Gastrocnemius medialis (tissue), 4 donors: Measurements from ENCODE around the gene CIBAR2. TPM values are rescaled to one million over a fixed set of nuclear protein-coding genes. Genes with fewer than 3 reads are reported as not detected.
A peak's percentile ranks its signal among the peaks of the same experiment; 100 is the strongest.

Experiments
- ATAC-seq, 2 donors: fragments of 150-250 bp; one replicate each; pipeline ENCODE4 v1.9.1; 2016
- DNase-seq, 2 donors: peaks; one replicate each; pipeline ENCODE4 v3.0.0-alpha.2; 2019
- H3K27ac ChIP-seq, 4 donors: fragments of 200-600 bp; sonication (generic); 1 replicate in 1 of 4; 2 replicates in 3 of 4; pipeline ENCODE4 v1.5.1; 2016 to 2018; ENCODE audit warnings: mild to moderate bottlenecking in 2 of 4, moderate library complexity in 1 of 4
- H3K27me3 ChIP-seq, 3 donors: fragments of 200-600 bp; sonication (generic) in 2 of 3; 1 replicate in 1 of 3; 2 replicates in 2 of 3; pipeline versions ENCODE4 v1.5.1 to v1.6.0; 2016 to 2019; ENCODE audit warnings: mild to moderate bottlenecking in 1 of 3, moderate library complexity in 1 of 3
- H3K36me3 ChIP-seq, 2 donors: fragments of 200-600 bp; sonication (generic) in 1 of 2; one replicate each; pipeline ENCODE4 v1.5.1; 2017 to 2018
- H3K4me1 ChIP-seq, 2 donors: fragments of 200-600 bp; sonication (generic) in 1 of 2; one replicate each; pipeline ENCODE4 v1.5.1; 2016 to 2017; ENCODE audit warnings: mild to moderate bottlenecking in 2 of 2
- H3K4me3 ChIP-seq, 4 donors: fragments of 200-600 bp; sonication (generic) in 3 of 4; 1 replicate in 1 of 4; 2 replicates in 3 of 4; pipeline ENCODE4 v1.5.1; 2016 to 2019; ENCODE audit warnings: mild to moderate bottlenecking in 2 of 4
- H3K9me3 ChIP-seq, 3 donors: fragments of 200-600 bp; sonication (generic) in 2 of 3; 1 replicate in 1 of 3; 2 replicates in 2 of 3; pipeline ENCODE4 v1.5.1; 2016 to 2019
- CTCF ChIP-seq, 5 experiments: fragments of 450-650 bp in 3 of 5; fragments of 200-600 bp in 2 of 5; sonication (generic) in 2 of 5; IDR thresholded peaks in 4 of 5; conservative IDR thresholded peaks in 1 of 5; 1 replicate in 4 of 5; 2 replicates in 1 of 5; pipeline ENCODE4 v1.5.1; 2016 to 2019; ENCODE audit warnings: antibody characterized with exemption in 5 of 5, mild to moderate bottlenecking in 3 of 5, moderate library complexity in 3 of 5
- POLR2A ChIP-seq, 2 donors: fragments of 450-650 bp; IDR thresholded peaks; one replicate each; pipeline ENCODE4 v1.6.1; 2017; ENCODE audit warnings: antibody characterized with exemption in 2 of 2, mild to moderate bottlenecking in 2 of 2, moderate library complexity in 2 of 2
- in situ Hi-C, 4 donors: fragments of 200-750 bp; cut with MboI; loops; one replicate each; pipeline versions ENCODE4 v1.15.0 to v1.8.0; 2017; ENCODE audit warnings: low sequenced_read_pairs in 4 of 4
- intact Hi-C: fragments of 100-400 bp; cut with DNase I; formaldehyde crosslinking; loops from one replicate; pipeline ENCODE4 v1.15.1; 2023; ENCODE audit warnings: low total_unique reads
- total RNA-seq, 4 donors: library from RNA; depleted of rRNA; stranded (reverse); fragments of >200 nt; gene quantifications; one replicate each; pipeline versions ENCODE4 v1.1.0 to v1.2.3, GENCODE V29; 2016

The CIBAR2 gene
- total RNA-seq, 4 donors from 2014 or later = not detected

- Histone ChIP-seq H3K9me3 (no peaks in the 10 kb centered on the region), H3K27ac (peak overlapping the region; percentile 88 to 99 (median 94)), H3K27me3 (no peaks in the 10 kb centered on the region), H3K36me3 (no peaks in the 10 kb centered on the region), H3K4me3 (no peak overlapping the region), H3K4me1 (peaks cover 60 to 67% of the 10 kb centered on the region in 2 donors)
- DNase-seq (peak; percentile 83 to 95), ATAC-seq (peak; percentile 37 to 57)
- intact Hi-C loops (loop anchor here (1.0 kb wide), 1 partner anchor 10 kb away; no protein-coding TSS in a partner anchor), in situ Hi-C loops (no loop called here)
- no peak for TF ChIP-seq CTCF (IDR thresholded peaks at IDR 0.05 in 4 of 5, conservative IDR thresholded peaks at IDR 0.05 in 1 of 5)
- peak; percentile 44 to 45 for TF ChIP-seq POLR2A (IDR thresholded peaks at IDR 0.05)
These were observed 40.2 kb upstream of the CIBAR2 start for GRCh38 chr16:85152414-85153030.

GRCh38 chr16:85151603-85152413 is 39.5 kb upstream of the CIBAR2 start:
- Histone ChIP-seq H3K27me3 (no peaks in the 10 kb centered on the region), H3K36me3 (no peaks in the 10 kb centered on the region), H3K9me3 (no peaks in the 10 kb centered on the region), H3K4me1 (peaks cover 67 to 74% of the 10 kb centered on the region in 2 donors), H3K27ac (peak overlapping the region; percentile 88 to 99 (median 94)), H3K4me3 (no peak overlapping the region)
- TF ChIP-seq POLR2A (IDR thresholded peaks at IDR 0.05) (peak; percentile 49 to 54), CTCF (IDR thresholded peaks at IDR 0.05 in 4 of 5, conservative IDR thresholded peaks at IDR 0.05 in 1 of 5) (no peak)
- intact Hi-C loops = loop anchor here (1.0 kb wide), 1 partner anchor 10 kb away; no protein-coding TSS in a partner anchor
- DNase-seq (peak; percentile 58 to 86), ATAC-seq (peak; percentile 0 to 16)
- in situ Hi-C loops = no loop called here

DNA sequence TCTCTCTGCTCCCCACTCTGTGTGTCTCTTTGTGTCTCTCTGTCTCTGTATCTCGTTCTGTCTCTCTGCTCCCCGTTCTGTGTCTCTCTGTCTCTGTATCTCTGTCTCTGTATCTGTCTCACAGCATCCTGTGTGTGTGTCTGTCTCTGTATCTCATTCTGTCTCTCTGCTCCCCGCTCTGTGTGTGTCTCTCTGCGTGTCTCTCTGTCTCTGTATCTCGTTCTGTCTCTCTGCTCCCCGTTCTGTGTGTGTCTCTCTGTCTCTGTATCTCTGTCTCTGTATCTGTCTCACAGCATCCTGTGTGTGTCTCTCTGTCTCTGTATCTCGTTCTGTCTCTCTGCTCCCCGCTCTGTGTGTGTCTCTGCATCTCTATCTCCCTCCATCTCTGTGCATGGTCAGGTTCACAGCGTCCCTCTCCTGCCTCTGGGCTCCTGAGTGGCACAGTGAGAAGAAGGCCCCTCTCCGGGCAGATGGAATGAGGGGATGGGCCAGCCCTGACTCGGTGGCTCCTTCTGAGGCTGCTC is 38.9 kb upstream of the CIBAR2 start:
- Histone ChIP-seq H3K27me3 (no peaks in the 10 kb centered on the region), H3K9me3 (no peaks in the 10 kb centered on the region), H3K4me3 (no peak overlapping the region), H3K36me3 (no peaks in the 10 kb centered on the region), H3K4me1 (peaks cover 73 to 76% of the 10 kb centered on the region in 2 donors), H3K27ac (peak overlapping the region; percentile 88 to 99 (median 94))
- TF ChIP-seq CTCF (IDR thresholded peaks at IDR 0.05 in 4 of 5, conservative IDR thresholded peaks at IDR 0.05 in 1 of 5) (no peak), POLR2A (IDR thresholded peaks at IDR 0.05) (no peak)
- intact Hi-C loops = no loop called here
- DNase-seq (no peak), ATAC-seq (no peak)
- in situ Hi-C loops = no loop called here

- H3K36me3 ChIP-seq = no peaks in the 10 kb centered on the region
- no peak for ATAC-seq
These were observed 38.2 kb upstream of the CIBAR2 start for GRCh38 chr16:85150331-85150940.

More at GRCh38 chr16:85150331-85150940, 38.2 kb upstream of the CIBAR2 start:
- Histone ChIP-seq H3K4me3 (no peak overlapping the region), H3K27ac (peak overlapping the region; percentile 88 to 99 (median 94)), H3K27me3 (no peaks in the 10 kb centered on the region), H3K4me1 (peaks cover 78 to 82% of the 10 kb centered on the region in 2 donors), H3K9me3 (no peaks in the 10 kb centered on the region)
- intact Hi-C loops = no loop called here
- TF ChIP-seq POLR2A (IDR thresholded peaks at IDR 0.05) (no peak), CTCF (IDR thresholded peaks at IDR 0.05 in 4 of 5, conservative IDR thresholded peaks at IDR 0.05 in 1 of 5) (no peak)
- in situ Hi-C loops = no loop called here
- DNase-seq = no peak
